Activated CD4-positive, alpha-beta T cell treated with anti-CD3 and anti-CD28 coated beads, Interleukin-2, amount 50 U/mL, for 1 hour (primary cell): ENCODE data around the gene ARMC6.
"Not testable (repeated sequence)": the region's sequence is repeated elsewhere in the genome, so short reads cannot be mapped to it uniquely, and the experiment has no call there.

ENCODE experiments used
- DNase-seq: peaks from one replicate; pipeline ENCODE4 v3.0.0-alpha.2; 2020

Gene ARMC6

GRCh38 chr19:19078801-19079200 is 45.4 kb downstream of the ARMC6 start:
- no peak for DNase-seq

DNA sequence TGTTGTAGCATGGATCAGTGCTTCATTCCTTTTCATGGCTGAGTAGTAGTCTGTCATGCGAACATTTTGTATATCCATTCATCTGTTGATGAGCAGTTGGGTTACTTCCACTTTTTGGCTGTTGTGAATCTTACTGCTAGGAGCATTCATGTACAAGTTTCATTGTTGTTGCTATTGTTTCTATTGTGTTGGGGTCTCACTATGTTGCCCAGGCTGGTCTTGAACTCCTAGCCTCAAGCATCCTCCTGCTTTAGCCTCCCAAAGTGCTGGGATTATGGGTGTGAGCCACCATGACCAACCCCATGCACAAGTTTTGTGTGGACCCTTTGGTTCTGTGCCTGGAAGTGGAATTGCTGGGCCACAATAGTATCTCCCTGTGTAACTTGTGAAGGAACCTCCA is 46.2 kb downstream of the ARMC6 start:
- DNase-seq: no peak

DNA sequence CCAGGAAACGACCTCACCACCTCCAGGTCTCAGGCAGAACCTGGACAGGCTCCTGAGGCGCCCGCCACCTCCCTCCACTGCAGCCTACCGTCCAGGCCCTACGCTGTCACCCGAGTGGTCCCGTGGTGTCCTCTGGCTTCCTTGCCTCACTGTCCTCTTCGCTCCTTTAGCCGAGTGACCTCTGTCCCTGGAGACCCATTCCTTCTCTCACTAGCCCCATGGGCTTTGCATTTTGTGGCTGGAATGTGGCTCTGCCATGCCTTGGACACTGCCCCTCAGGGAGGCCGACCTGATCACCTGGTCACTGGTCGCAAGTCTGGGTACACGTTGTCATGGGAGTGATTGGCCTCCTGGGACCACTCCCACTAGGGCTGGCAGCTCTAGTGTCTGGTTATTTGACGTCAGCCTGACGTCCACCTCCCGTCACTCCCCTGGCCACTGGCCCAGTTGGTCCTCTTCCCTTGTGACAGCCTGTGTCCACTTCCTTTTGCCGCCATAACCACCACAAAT is 48.3 kb downstream of the ARMC6 start:
- no peak for DNase-seq

GRCh38 chr19:19083413-19084178 is 50.2 kb downstream of the ARMC6 start:
- no peak for DNase-seq

DNA sequence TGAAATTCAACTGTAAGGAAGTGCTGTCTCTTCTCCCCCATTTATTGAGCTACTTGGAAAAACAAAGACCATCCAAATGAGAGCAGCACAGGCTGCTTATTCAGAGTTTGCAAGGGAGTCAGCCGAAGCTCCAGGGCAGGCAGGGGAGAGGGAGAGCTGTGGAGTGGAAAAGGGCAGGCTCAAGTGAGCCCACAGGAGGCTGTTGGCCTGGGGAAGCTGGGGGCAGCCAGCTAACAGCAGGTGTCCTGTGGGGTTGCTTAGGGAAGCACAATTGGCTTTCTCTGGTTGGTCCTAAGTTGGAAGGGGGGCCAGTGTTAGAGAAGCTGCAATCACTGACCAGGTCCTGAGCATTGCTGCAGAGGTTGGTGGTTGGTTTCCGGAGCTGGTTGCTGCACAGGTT is 54.3 kb downstream of the ARMC6 start:
- DNase-seq: no peak

- no peak for DNase-seq
Observed at GRCh38 chr19:19094513-19094912, 61.1 kb downstream of the ARMC6 start.

GRCh38 chr19:19095691-19096090 is 62.3 kb downstream of the ARMC6 start:
- DNase-seq: no peak

GRCh38 chr19:19096641-19097627 is 63.5 kb downstream of the ARMC6 start:
- no peak for DNase-seq

DNA sequence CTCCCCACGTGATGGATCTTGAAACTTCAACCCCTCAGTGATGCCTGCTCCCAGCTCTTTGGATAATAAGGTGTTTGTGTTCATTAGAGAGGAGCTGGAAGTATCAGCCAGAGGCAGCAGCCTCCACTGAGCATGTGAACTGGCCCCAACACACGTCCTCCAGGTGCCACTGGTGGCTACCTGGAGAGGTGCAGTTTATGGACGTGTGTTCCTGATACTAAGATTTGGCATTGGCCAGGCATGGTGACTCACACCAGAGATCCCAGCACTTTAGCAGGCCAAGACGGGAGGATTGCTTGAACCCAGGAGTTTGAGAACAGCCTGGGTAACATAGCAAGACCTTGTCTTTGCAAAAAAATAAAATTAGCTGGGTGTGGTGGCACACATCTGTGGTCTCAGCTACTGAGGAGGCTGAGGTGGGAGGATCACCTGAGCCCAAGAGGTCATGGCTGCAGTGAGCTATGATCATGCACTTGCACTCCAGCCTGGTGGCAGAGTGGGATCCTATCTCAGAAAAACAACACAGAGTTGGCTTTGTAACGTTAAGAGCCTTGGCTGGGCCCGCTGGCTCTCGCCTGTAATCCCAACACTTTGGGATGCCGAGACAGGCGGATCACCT is 64.8 kb downstream of the ARMC6 start:
- no peak for DNase-seq

- DNase-seq: no peak
Observed at GRCh38 chr19:19098703-19099632, 65.6 kb downstream of the ARMC6 start.

DNA sequence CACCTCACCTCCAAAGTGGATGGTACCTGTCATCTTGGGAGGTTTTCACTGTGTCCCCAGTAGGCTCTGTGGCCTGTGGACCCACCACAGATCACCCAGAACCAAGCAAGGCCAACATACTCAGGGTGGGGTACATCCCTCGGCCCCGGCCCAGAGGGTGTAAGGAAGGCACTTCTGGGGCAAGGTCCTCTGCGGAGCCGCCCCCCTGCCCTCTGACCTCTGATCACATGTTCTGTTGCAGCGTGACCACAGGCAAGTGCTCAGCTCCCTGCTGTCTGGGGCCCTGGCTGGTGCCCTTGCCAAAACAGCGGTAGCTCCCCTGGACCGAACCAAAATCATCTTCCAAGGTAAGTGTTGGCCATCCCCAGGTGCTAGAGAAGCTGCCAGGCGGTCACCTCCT is 68.1 kb downstream of the ARMC6 start:
- no peak for DNase-seq

GRCh38 chr19:19102566-19102965 is 69.2 kb downstream of the ARMC6 start:
- not testable (repeated sequence) for DNase-seq

- no peak for DNase-seq
Observed at GRCh38 chr19:19103167-19103566, 69.8 kb downstream of the ARMC6 start.

GRCh38 chr19:19105365-19106055 is 72.1 kb downstream of the ARMC6 start:
- DNase-seq: no peak

DNA sequence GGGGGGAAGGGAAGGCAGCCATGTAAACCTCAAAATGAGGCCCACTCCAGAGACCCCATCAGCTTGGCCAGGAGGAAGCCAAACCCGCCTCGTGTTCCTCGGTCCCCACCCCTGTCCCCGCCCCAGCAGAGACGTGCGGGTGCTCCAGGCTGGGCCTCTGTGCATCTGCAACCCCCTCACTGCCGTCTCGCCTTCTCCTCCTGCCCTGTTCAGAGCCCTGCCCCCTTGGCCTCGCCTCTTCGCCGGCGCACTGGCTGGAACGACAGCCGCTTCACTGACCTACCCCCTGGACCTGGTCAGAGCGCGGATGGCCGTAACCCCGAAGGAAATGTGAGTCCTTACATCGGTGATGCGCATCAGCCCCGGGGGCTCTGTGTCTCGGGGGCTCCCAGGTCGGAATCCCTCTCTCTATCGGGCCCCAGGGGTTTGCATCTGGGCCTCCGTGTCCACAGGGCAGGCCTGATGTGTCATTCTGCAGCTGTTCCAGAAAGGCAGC is 72.7 kb downstream of the ARMC6 start:
- DNase-seq: no peak

GRCh38 chr19:19106938-19107337 is 73.5 kb downstream of the ARMC6 start:
- not testable (repeated sequence) for DNase-seq

DNA sequence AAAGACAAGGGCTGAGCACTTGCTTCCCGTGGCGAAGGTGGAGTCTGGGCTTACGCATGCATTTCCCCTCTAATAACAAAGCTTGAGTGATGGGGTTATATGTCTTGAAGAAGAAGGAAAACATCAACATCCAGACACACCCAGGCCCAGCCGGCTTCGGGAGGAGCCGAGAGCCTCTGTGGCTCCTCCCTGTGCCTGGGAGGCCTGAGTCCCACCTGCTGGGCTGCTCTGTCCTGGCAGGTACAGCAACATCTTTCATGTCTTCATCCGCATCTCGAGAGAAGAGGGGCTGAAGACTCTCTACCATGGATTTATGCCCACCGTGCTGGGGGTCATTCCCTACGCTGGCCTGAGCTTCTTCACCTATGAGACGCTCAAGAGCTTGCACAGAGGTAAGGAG is 74.3 kb downstream of the ARMC6 start:
- no peak for DNase-seq
